AG09319 (cell line): ENCODE results near the gene PHC2.

ENCODE experiments used
- DNase-seq: peaks from one replicate; pipeline ENCODE4 v3.0.0-alpha.2; 2010; ENCODE audit warnings: low read depth; ENCODE audit errors: extremely low read depth
- CTCF ChIP-seq: IDR thresholded peaks from 2 replicates; pipeline ENCODE4 v1.5.1; 2011; ENCODE audit warnings: low read depth, mild to moderate bottlenecking, inconsistent platforms, low read length, moderate library complexity

The PHC2 gene

GRCh38 chr1:33320619-33321165 lies 110.2 kb downstream of the PHC2 start, which contains the start of gene A3GALT2:
TSS of gene A3GALT2 (minus strand) at chr1:33321098. CDS start at chr1:33321098, 0 bp downstream.
- TF ChIP-seq CTCF: no peak

GRCh38 chr1:33319949-33320618 lies 110.8 kb downstream of the PHC2 start:
- no peak for DNase-seq
- no peak for TF ChIP-seq CTCF

More at GRCh38 chr1:33320619-33321165, 110.2 kb downstream of the PHC2 start, which contains the start of gene A3GALT2:
- DNase-seq: no peak

GRCh38 chr1:33319186-33319948 lies 111.5 kb downstream of the PHC2 start:
- DNase-seq: no peak
- no peak for TF ChIP-seq CTCF

- TF ChIP-seq CTCF: no peak
- no peak for DNase-seq
These were observed 112.9 kb downstream of the PHC2 start for GRCh38 chr1:33317946-33318345.

- no peak for DNase-seq
- no peak for TF ChIP-seq CTCF
These were observed 113.5 kb downstream of the PHC2 start for GRCh38 chr1:33317354-33317753.

GRCh38 chr1:33316601-33317000 lies 114.3 kb downstream of the PHC2 start:
- DNase-seq: no peak
- no peak for TF ChIP-seq CTCF

- no peak for DNase-seq
- TF ChIP-seq CTCF: no peak
These were observed 116.5 kb downstream of the PHC2 start for GRCh38 chr1:33314416-33314815.
